Neural cell (in vitro differentiated cells): ENCODE data around the gene LPP. TPM values are rescaled to one million over a fixed set of nuclear protein-coding genes. Genes with fewer than 3 reads are reported as not detected.

ENCODE experiments used
- H2AFZ ChIP-seq: fragments of 200-600, 300-800 bp; sonication (generic), shearing (Covaris generic); 2 replicates; pipeline ENCODE4 v1.6.0; 2014; ENCODE audit warnings: low read depth, mild to moderate bottlenecking, antibody characterized with exemption, low read length, moderate library complexity
- H3F3A ChIP-seq: fragments of 200-600 bp; shearing (Covaris generic); 2 replicates; pipeline ENCODE4 v1.6.1; 2016; ENCODE audit warnings: mild to moderate bottlenecking, moderate library complexity, mixed read lengths, antibody characterized with exemption, low read length; ENCODE audit not compliant: insufficient read depth, poor library complexity, severe bottlenecking
- H3K27ac ChIP-seq: fragments of 200-600, 300-800 bp; sonication (generic), shearing (Covaris generic); 2 replicates; pipeline ENCODE4 v1.5.1; 2014; ENCODE audit warnings: mild to moderate bottlenecking, low read length, moderate library complexity
- H3K27me3 ChIP-seq: fragments of 300-800, 200-600 bp; sonication (generic), shearing (Covaris generic); 2 replicates; pipeline ENCODE4 v1.6.0; 2014; ENCODE audit warnings: mild to moderate bottlenecking, low read depth, low read length, moderate library complexity; ENCODE audit not compliant: insufficient read depth
- H3K36me3 ChIP-seq: fragments of 300-800, 200-600 bp; sonication (generic), shearing (Covaris generic); 2 replicates; pipeline ENCODE4 v1.5.1; 2014; ENCODE audit warnings: mild to moderate bottlenecking, antibody characterized with exemption, low read length, moderate library complexity; ENCODE audit not compliant: insufficient read depth
- H3K4me2 ChIP-seq: fragments of 300-800, 200-600 bp; sonication (generic), shearing (Covaris generic); 2 replicates; pipeline ENCODE4 v1.6.0; 2014; ENCODE audit warnings: mild to moderate bottlenecking, low read length
- H3K4me3 ChIP-seq: fragments of 300-800, 200-600 bp; sonication (generic), shearing (Covaris generic); 2 replicates; pipeline ENCODE4 v1.5.1; 2014; ENCODE audit warnings: mild to moderate bottlenecking, low read length, moderate library complexity
- H3K79me2 ChIP-seq: fragments of 200-600 bp; shearing (Covaris generic); replicated peaks from 2 replicates; pipeline ENCODE4 v1.6.0; 2014; ENCODE audit warnings: mild to moderate bottlenecking, low read length, moderate library complexity; ENCODE audit not compliant: insufficient read depth
- H3K9ac ChIP-seq: fragments of 300-800, 200-600 bp; sonication (generic), shearing (Covaris generic); 2 replicates; pipeline ENCODE4 v1.6.1; 2016; ENCODE audit warnings: mild to moderate bottlenecking, low read length, mixed read lengths
- H3K9me2 ChIP-seq: fragments of 200-600 bp; shearing (Covaris generic); 2 replicates; pipeline ENCODE4 v1.6.1; 2016; ENCODE audit warnings: mild to moderate bottlenecking, low read length, mixed read lengths; ENCODE audit not compliant: insufficient read depth
- H3K9me3 ChIP-seq: fragments of 200-600, 300-800 bp; sonication (generic), shearing (Covaris generic); 2 replicates; pipeline ENCODE4 v1.6.1; 2016; ENCODE audit warnings: mild to moderate bottlenecking, mixed run types, low read length, moderate library complexity, mixed read lengths
- H4K20me1 ChIP-seq: fragments of 200-600 bp; shearing (Covaris generic); 2 replicates; pipeline ENCODE4 v1.6.1; 2016; ENCODE audit warnings: mild to moderate bottlenecking, mixed run types; ENCODE audit not compliant: insufficient read depth
- CTCF ChIP-seq: fragments of 450-650 bp; IDR thresholded peaks from 2 replicates; pipeline ENCODE4 v1.5.1; 2014; ENCODE audit warnings: antibody characterized with exemption, mild to moderate bottlenecking, moderate library complexity; ENCODE audit not compliant: poor library complexity, severe bottlenecking
- EP300 ChIP-seq: fragments of 450-650 bp; conservative IDR thresholded peaks from 2 replicates; pipeline ENCODE4 v1.6.1; 2014; ENCODE audit warnings: antibody characterized with exemption, mild to moderate bottlenecking, moderate library complexity; ENCODE audit not compliant: poor library complexity, severe bottlenecking
- EZH2 ChIP-seq: fragments of 200-600, 300-800 bp; shearing (Covaris generic), sonication (generic); IDR thresholded peaks from 2 replicates; pipeline ENCODE4 v1.6.1; 2014; ENCODE audit warnings: antibody characterized with exemption, low read length, borderline replicate concordance, mild to moderate bottlenecking; ENCODE audit not compliant: insufficient read depth, poor library complexity, severe bottlenecking
- MXI1 ChIP-seq: fragments of 450-650 bp; conservative IDR thresholded peaks from 2 replicates; pipeline ENCODE4 v1.6.1; 2014; ENCODE audit warnings: antibody characterized with exemption, mild to moderate bottlenecking; ENCODE audit not compliant: poor library complexity, severe bottlenecking
- POLR2AphosphoS5 ChIP-seq: IDR thresholded peaks from 2 replicates; pipeline ENCODE4 v1.6.1; 2012
- RAD21 ChIP-seq: fragments of 450-650 bp; conservative IDR thresholded peaks from 2 replicates; pipeline ENCODE4 v1.6.1; 2014; ENCODE audit warnings: antibody characterized with exemption, mild to moderate bottlenecking, moderate library complexity
- REST ChIP-seq: IDR thresholded peaks from 2 replicates; pipeline ENCODE4 v1.6.1; 2012; ENCODE audit warnings: borderline replicate concordance
- SMC3 ChIP-seq: fragments of 450-650 bp; conservative IDR thresholded peaks from 2 replicates; pipeline ENCODE4 v1.6.1; 2014; ENCODE audit warnings: antibody characterized with exemption, mild to moderate bottlenecking, moderate library complexity; ENCODE audit not compliant: poor library complexity
- TAF1 ChIP-seq: IDR thresholded peaks from 2 replicates; pipeline ENCODE4 v1.6.1; 2012; ENCODE audit warnings: low read depth
- polyA plus RNA-seq: library from polyadenylated mRNA; depleted of rRNA; stranded (reverse); fragments of >200 nt; gene quantifications from 2 replicates; pipeline ENCODE4 v1.2.3, GENCODE V29; 2014

The LPP gene
- polyA plus RNA-seq, 1 donor from 2014 or later, result 3.0 TPM

- no peaks in the 10 kb centered on the region for H3K27me3 ChIP-seq
- H3K9me3 ChIP-seq, result no peaks in the 10 kb centered on the region
- no peaks in the 10 kb centered on the region for H3K9me2 ChIP-seq
- H3K9ac ChIP-seq, result no peak overlapping the region
- H3F3A ChIP-seq, result no peaks in the 10 kb centered on the region
- no peak overlapping the region for H3K27ac ChIP-seq
- H3K4me2 ChIP-seq, result no peak overlapping the region
- H3K4me3 ChIP-seq, result no peak overlapping the region
- H2AFZ ChIP-seq, result no peak overlapping the region
- TF ChIP-seq CTCF (no peak), MXI1 (no peak), TAF1 (no peak), EP300 (no peak)
- H4K20me1 ChIP-seq, result no peaks in the 10 kb centered on the region
- no peaks in the 10 kb centered on the region for H3K79me2 ChIP-seq
- no peaks in the 10 kb centered on the region for H3K36me3 ChIP-seq
These were observed 688.7 kb downstream of the LPP start for GRCh38 chr3:188842639-188843038.

GRCh38 chr3:188844096-188844495 lies 690.1 kb downstream of the LPP start:
- TF ChIP-seq SMC3 (no peak), MXI1 (no peak), TAF1 (no peak)
- Histone ChIP-seq H3K4me3 (no peak overlapping the region), H3K27me3 (no peaks in the 10 kb centered on the region)

GRCh38 chr3:188845514-188845913 lies 691.6 kb downstream of the LPP start:
- H3K9ac ChIP-seq, result no peak overlapping the region
- H3K4me3 ChIP-seq, result no peak overlapping the region
- TF ChIP-seq RAD21 (no peak), EZH2 (no peak), REST (no peak), MXI1 (no peak), POLR2AphosphoS5 (no peak)
- no peaks in the 10 kb centered on the region for H3K9me2 ChIP-seq
- no peaks in the 10 kb centered on the region for H4K20me1 ChIP-seq
- H3K79me2 ChIP-seq, result no peaks in the 10 kb centered on the region
- no peak overlapping the region for H3K4me2 ChIP-seq
- no peaks in the 10 kb centered on the region for H3K36me3 ChIP-seq
- H3K27ac ChIP-seq, result no peak overlapping the region
- H3K9me3 ChIP-seq, result no peaks in the 10 kb centered on the region
- H3K27me3 ChIP-seq, result no peaks in the 10 kb centered on the region
- H3F3A ChIP-seq, result no peaks in the 10 kb centered on the region
- H2AFZ ChIP-seq, result no peak overlapping the region

More at GRCh38 chr3:188844096-188844495, 690.1 kb downstream of the LPP start:
- no peaks in the 10 kb centered on the region for H3K79me2 ChIP-seq
- no peak overlapping the region for H3K27ac ChIP-seq
- H3K4me2 ChIP-seq, result no peak overlapping the region
- no peaks in the 10 kb centered on the region for H3F3A ChIP-seq
- no peaks in the 10 kb centered on the region for H3K9me3 ChIP-seq
- no peaks in the 10 kb centered on the region for H3K36me3 ChIP-seq
- H4K20me1 ChIP-seq, result no peaks in the 10 kb centered on the region
- no peak overlapping the region for H3K9ac ChIP-seq
- H3K9me2 ChIP-seq, result no peaks in the 10 kb centered on the region
- H2AFZ ChIP-seq, result no peak overlapping the region
